ENCODE results near the gene IL11RA. TPM values are rescaled to one million over a fixed set of nuclear protein-coding genes. Genes with fewer than 3 reads are reported as not detected.

Gene IL11RA
- total and polyA plus RNA-seq, 10 of the 15 experiments (the other 5 are each of a cell fraction or from before 2014, with no cell fraction given): 0.32 to 5.8 (median 2.2) TPM

DNA sequence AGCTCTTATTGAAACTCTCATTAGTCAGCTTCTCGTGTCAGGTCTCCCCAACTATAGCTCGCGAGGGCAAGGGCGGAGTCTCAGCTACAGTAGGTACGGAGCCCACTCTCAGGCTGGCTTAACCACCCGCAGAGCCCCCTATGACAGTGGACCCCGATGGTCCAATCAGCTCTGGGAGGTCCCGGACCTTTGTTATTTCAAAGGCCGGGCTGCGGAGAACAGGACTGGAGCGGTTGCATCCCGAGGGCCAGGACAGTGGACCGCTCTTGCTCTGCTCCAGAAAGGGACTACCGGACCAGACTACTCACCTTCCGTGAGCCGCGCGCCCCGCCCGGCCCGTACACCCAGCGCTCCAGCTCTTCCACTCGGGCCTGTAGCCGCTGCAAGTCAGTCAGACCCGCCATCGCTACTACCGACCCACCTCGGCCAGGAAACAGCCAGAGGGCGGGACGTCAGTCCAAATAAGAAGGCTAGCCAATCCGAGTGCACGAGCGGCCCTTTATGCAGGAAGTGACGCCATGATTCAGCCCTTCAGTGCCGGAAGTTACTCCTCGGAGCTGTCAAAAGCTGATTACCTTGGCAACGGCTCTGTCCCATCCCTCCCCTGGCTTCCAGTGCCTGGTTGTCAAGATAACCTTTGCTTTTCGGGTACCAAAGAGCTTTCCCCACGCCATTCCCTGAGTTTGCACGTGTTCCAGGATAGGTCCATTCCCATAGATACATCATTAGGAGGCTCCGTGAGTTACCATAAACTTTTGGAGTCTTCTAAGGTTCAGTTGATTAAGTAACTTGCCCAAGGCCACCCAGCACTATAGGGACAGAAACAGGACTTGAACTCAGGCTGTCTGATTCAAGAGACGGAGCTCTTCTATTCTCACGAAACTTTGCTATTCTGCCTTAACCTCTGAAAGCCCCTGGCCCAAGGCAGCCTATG is 31.7 kb upstream of the IL11RA start, which contains the start of gene DCTN3 (continued):
- TF ChIP-seq, protein P1, sequence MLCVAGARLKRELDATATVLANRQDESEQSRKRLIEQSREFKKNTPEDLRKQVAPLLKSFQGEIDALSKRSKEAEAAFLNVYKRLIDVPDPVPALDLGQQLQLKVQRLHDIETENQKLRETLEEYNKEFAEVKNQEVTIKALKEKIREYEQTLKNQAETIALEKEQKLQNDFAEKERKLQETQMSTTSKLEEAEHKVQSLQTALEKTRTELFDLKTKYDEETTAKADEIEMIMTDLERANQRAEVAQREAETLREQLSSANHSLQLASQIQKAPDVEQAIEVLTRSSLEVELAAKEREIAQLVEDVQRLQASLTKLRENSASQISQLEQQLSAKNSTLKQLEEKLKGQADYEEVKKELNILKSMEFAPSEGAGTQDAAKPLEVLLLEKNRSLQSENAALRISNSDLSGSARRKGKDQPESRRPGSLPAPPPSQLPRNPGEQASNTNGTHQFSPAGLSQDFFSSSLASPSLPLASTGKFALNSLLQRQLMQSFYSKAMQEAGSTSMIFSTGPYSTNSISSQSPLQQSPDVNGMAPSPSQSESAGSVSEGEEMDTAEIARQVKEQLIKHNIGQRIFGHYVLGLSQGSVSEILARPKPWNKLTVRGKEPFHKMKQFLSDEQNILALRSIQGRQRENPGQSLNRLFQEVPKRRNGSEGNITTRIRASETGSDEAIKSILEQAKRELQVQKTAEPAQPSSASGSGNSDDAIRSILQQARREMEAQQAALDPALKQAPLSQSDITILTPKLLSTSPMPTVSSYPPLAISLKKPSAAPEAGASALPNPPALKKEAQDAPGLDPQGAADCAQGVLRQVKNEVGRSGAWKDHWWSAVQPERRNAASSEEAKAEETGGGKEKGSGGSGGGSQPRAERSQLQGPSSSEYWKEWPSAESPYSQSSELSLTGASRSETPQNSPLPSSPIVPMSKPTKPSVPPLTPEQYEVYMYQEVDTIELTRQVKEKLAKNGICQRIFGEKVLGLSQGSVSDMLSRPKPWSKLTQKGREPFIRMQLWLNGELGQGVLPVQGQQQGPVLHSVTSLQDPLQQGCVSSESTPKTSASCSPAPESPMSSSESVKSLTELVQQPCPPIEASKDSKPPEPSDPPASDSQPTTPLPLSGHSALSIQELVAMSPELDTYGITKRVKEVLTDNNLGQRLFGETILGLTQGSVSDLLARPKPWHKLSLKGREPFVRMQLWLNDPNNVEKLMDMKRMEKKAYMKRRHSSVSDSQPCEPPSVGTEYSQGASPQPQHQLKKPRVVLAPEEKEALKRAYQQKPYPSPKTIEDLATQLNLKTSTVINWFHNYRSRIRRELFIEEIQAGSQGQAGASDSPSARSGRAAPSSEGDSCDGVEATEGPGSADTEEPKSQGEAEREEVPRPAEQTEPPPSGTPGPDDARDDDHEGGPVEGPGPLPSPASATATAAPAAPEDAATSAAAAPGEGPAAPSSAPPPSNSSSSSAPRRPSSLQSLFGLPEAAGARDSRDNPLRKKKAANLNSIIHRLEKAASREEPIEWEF (IDR thresholded peaks at IDR 0.05; ENCODE audit: insufficient replicate concordance, low read depth, low read length): no peak
- TF ChIP-seq, protein P2, sequence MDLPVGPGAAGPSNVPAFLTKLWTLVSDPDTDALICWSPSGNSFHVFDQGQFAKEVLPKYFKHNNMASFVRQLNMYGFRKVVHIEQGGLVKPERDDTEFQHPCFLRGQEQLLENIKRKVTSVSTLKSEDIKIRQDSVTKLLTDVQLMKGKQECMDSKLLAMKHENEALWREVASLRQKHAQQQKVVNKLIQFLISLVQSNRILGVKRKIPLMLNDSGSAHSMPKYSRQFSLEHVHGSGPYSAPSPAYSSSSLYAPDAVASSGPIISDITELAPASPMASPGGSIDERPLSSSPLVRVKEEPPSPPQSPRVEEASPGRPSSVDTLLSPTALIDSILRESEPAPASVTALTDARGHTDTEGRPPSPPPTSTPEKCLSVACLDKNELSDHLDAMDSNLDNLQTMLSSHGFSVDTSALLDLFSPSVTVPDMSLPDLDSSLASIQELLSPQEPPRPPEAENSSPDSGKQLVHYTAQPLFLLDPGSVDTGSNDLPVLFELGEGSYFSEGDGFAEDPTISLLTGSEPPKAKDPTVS (IDR thresholded peaks at IDR 0.05; ENCODE audit: low read depth, low read length): no peak
- TF ChIP-seq SREBF1 (IDR thresholded peaks at IDR 0.05; ENCODE audit: low read length): no peak
- TF ChIP-seq MTA3 (IDR thresholded peaks at IDR 0.05; ENCODE audit: borderline replicate concordance, low read length): no peak
- TF ChIP-seq, protein P3, sequence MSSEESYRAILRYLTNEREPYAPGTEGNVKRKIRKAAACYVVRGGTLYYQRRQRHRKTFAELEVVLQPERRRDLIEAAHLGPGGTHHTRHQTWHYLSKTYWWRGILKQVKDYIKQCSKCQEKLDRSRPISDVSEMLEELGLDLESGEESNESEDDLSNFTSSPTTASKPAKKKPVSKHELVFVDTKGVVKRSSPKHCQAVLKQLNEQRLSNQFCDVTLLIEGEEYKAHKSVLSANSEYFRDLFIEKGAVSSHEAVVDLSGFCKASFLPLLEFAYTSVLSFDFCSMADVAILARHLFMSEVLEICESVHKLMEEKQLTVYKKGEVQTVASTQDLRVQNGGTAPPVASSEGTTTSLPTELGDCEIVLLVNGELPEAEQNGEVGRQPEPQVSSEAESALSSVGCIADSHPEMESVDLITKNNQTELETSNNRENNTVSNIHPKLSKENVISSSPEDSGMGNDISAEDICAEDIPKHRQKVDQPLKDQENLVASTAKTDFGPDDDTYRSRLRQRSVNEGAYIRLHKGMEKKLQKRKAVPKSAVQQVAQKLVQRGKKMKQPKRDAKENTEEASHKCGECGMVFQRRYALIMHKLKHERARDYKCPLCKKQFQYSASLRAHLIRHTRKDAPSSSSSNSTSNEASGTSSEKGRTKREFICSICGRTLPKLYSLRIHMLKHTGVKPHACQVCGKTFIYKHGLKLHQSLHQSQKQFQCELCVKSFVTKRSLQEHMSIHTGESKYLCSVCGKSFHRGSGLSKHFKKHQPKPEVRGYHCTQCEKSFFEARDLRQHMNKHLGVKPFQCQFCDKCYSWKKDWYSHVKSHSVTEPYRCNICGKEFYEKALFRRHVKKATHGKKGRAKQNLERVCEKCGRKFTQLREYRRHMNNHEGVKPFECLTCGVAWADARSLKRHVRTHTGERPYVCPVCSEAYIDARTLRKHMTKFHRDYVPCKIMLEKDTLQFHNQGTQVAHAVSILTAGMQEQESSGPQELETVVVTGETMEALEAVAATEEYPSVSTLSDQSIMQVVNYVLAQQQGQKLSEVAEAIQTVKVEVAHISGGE (CRISPR knock-in tag; IDR thresholded peaks at IDR 0.05): no peak
- TF ChIP-seq IKZF1 (conservative IDR thresholded peaks at IDR 0.05): 0 out of 2 replicates have a peak, but pooled peaks have one; percentile 8
- no peak for TF ChIP-seq HDAC2 (IDR thresholded peaks at IDR 0.05)
- no peak for TF ChIP-seq CBFB (IDR thresholded peaks at IDR 0.05; ENCODE audit: low read depth)
- TF ChIP-seq ZNF24 (IDR thresholded peaks at IDR 0.05): no peak
- TF ChIP-seq CHD1 (IDR thresholded peaks at IDR 0.05; ENCODE audit: low read depth, low read length): no peak
- TF ChIP-seq, protein P4, sequence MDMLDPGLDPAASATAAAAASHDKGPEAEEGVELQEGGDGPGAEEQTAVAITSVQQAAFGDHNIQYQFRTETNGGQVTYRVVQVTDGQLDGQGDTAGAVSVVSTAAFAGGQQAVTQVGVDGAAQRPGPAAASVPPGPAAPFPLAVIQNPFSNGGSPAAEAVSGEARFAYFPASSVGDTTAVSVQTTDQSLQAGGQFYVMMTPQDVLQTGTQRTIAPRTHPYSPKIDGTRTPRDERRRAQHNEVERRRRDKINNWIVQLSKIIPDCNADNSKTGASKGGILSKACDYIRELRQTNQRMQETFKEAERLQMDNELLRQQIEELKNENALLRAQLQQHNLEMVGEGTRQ (IDR thresholded peaks at IDR 0.05; ENCODE audit: borderline replicate concordance, low read depth, low read length): no peak
- TF ChIP-seq, protein P5, sequence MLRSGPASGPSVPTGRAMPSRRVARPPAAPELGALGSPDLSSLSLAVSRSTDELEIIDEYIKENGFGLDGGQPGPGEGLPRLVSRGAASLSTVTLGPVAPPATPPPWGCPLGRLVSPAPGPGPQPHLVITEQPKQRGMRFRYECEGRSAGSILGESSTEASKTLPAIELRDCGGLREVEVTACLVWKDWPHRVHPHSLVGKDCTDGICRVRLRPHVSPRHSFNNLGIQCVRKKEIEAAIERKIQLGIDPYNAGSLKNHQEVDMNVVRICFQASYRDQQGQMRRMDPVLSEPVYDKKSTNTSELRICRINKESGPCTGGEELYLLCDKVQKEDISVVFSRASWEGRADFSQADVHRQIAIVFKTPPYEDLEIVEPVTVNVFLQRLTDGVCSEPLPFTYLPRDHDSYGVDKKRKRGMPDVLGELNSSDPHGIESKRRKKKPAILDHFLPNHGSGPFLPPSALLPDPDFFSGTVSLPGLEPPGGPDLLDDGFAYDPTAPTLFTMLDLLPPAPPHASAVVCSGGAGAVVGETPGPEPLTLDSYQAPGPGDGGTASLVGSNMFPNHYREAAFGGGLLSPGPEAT (IDR thresholded peaks at IDR 0.05; ENCODE audit: low read depth): peak; percentile 39; the same call in 1 of the 2 replicates
- no peak for TF ChIP-seq SMARCA5 (IDR thresholded peaks at IDR 0.05)
- TF ChIP-seq NBN (IDR thresholded peaks at IDR 0.05): 0 out of 2 replicates have a peak, but pooled peaks have one; percentile 46
- no peak for TF ChIP-seq RAD21 (IDR thresholded peaks at IDR 0.05; ENCODE audit: insufficient read depth, low read depth, low read length)
- no peak for TF ChIP-seq JUNB (IDR thresholded peaks at IDR 0.05)
- TF ChIP-seq BMI1 (IDR thresholded peaks at IDR 0.05; ENCODE audit: borderline replicate concordance): peak; percentile 93
